Neuron (in vitro differentiated cells): ENCODE measurements around the gene RBM4B.
"Not testable (repeated sequence)": the region's sequence is repeated elsewhere in the genome, so short reads cannot be mapped to it uniquely, and the experiment has no call there.

Source experiments
- H2AFZ ChIP-seq: one replicate; pipeline ENCODE4 v1.6.1; 2013; ENCODE audit warnings: low read depth, mild to moderate bottlenecking, inconsistent platforms, low read length, moderate library complexity
- H3K27me3 ChIP-seq: one replicate; pipeline ENCODE4 v1.6.1; 2013; ENCODE audit warnings: low read length; ENCODE audit not compliant: insufficient read depth
- H3K36me3 ChIP-seq: one replicate; pipeline ENCODE4 v1.6.1; 2013; ENCODE audit warnings: low read length; ENCODE audit not compliant: insufficient read depth
- H3K4me1 ChIP-seq: one replicate; pipeline ENCODE4 v1.6.1; 2013; ENCODE audit warnings: low read length; ENCODE audit not compliant: insufficient read depth
- H3K4me3 ChIP-seq: 2 replicates; pipeline ENCODE4 v1.5.1; 2013; ENCODE audit warnings: mild to moderate bottlenecking, low read length, moderate library complexity
- H3K9me3 ChIP-seq: one replicate; pipeline ENCODE4 v1.6.1; 2013; ENCODE audit warnings: low read length

The RBM4B gene

DNA sequence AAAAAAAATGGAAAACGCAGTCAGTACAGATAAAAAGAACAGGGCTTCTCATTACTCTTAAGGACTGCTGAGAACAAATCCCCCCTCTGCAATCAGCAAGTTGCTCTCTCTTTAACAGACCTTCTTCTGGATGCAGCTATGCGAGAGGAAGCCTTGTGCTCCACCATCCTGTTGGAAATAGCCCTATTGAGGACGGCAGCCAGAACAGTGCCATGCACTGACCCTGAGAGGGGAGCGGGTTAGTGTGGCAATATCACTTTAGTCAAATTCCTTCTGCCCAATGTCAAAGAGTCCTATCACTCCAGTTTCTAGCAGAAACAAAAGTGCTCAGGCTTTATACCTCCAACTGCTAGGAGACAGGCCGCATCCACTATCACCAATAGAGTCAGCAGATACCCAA lies 6.9 kb downstream of the RBM4B start:
- Histone ChIP-seq H3K4me1 (peaks cover 13% of the 10 kb centered on the region), H3K4me3 (no peak overlapping the region), H3K27me3 (no peaks in the 10 kb centered on the region), H3K9me3 (peaks cover 2% of the 10 kb centered on the region), H3K36me3 (peaks cover 64% of the 10 kb centered on the region), H2AFZ (no peak overlapping the region)

DNA sequence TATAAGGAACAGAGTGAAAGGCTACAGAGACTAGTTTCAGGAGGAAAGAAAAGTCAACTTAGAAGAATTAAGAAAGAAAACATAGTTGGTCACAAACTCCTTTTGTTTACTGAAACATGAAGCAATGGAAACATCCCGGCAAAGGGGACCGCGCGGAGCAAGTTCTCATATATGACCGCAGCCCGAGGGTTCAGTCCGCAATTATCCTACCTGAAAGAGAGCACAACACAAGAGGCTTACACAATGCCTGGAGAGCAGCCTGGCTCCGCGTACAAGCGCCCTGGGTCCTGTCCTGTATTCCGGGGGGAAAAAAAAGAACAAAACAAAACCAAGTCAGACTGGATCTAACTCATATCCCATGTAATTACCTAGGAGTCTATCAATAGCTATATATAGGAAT lies 12.3 kb downstream of the RBM4B start:
- Histone ChIP-seq H2AFZ (no peak overlapping the region), H3K4me1 (no peaks in the 10 kb centered on the region), H3K4me3 (no peak overlapping the region), H3K9me3 (no peaks in the 10 kb centered on the region), H3K27me3 (no peaks in the 10 kb centered on the region), H3K36me3 (peaks cover 76% of the 10 kb centered on the region)

GRCh38 chr11:66663741-66664296 lies 13.9 kb downstream of the RBM4B start:
- H3K36me3 ChIP-seq, result peaks cover 77% of the 10 kb centered on the region
- no peaks in the 10 kb centered on the region for H3K9me3 ChIP-seq
- H3K4me1 ChIP-seq, result no peaks in the 10 kb centered on the region
- no peak overlapping the region for H2AFZ ChIP-seq
- no peaks in the 10 kb centered on the region for H3K27me3 ChIP-seq
- no peak overlapping the region for H3K4me3 ChIP-seq

DNA sequence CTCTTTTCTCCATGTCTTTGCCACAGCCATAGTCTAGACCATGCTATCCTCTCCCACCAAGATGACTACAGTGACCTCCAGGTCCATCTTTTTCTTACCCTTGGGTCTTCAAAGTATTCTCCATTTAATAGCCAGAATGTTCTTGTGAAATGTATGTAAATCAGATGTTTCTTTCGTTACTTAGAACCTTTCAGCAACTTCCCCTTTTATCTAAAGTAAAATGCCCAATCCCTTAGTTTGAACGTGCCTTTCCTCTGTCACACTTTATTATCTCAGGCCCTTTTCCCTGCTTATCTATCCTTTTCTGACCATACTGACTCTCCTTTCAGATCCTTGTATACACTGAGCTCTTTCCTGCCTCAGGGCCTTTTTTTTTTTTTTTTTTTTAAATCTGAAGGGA lies 17.9 kb downstream of the RBM4B start:
- H3K4me1 ChIP-seq, result no peaks in the 10 kb centered on the region
- no peaks in the 10 kb centered on the region for H3K27me3 ChIP-seq
- H3K9me3 ChIP-seq, result no peaks in the 10 kb centered on the region
- H2AFZ ChIP-seq, result no peak overlapping the region
- H3K36me3 ChIP-seq, result peaks cover 56% of the 10 kb centered on the region
- H3K4me3 ChIP-seq, result no peak overlapping the region

GRCh38 chr11:66653123-66653522 lies 24.6 kb downstream of the RBM4B start:
- Histone ChIP-seq H3K9me3 (no peaks in the 10 kb centered on the region), H2AFZ (no peak overlapping the region), H3K36me3 (peaks cover 55% of the 10 kb centered on the region), H3K27me3 (no peaks in the 10 kb centered on the region), H3K4me3 (no peak overlapping the region), H3K4me1 (no peaks in the 10 kb centered on the region)

GRCh38 chr11:66652651-66653050 lies 25.0 kb downstream of the RBM4B start:
- Histone ChIP-seq H3K27me3 (no peaks in the 10 kb centered on the region), H2AFZ (no peak overlapping the region), H3K9me3 (no peaks in the 10 kb centered on the region), H3K4me3 (no peak overlapping the region), H3K4me1 (no peaks in the 10 kb centered on the region), H3K36me3 (peaks cover 54% of the 10 kb centered on the region)

- H3K9me3 ChIP-seq, result no peaks in the 10 kb centered on the region
- H3K4me1 ChIP-seq, result no peaks in the 10 kb centered on the region
- H3K36me3 ChIP-seq, result peaks cover 64% of the 10 kb centered on the region
- H3K27me3 ChIP-seq, result no peaks in the 10 kb centered on the region
- H2AFZ ChIP-seq, result no peak overlapping the region
- no peak overlapping the region for H3K4me3 ChIP-seq
These were observed 26.7 kb downstream of the RBM4B start for GRCh38 chr11:66651016-66651415.

GRCh38 chr11:66649903-66650302 lies 27.8 kb downstream of the RBM4B start:
- Histone ChIP-seq H3K36me3 (peaks cover 71% of the 10 kb centered on the region), H3K27me3 (no peaks in the 10 kb centered on the region), H3K4me1 (no peaks in the 10 kb centered on the region), H2AFZ (no peak overlapping the region), H3K4me3 (no peak overlapping the region), H3K9me3 (no peaks in the 10 kb centered on the region)

GRCh38 chr11:66646828-66647227 lies 30.9 kb downstream of the RBM4B start:
- peaks cover 3% of the 10 kb centered on the region for H3K9me3 ChIP-seq
- H3K36me3 ChIP-seq, result peaks cover 85% of the 10 kb centered on the region
- no peak overlapping the region for H3K4me3 ChIP-seq
- no peak overlapping the region for H2AFZ ChIP-seq
- H3K4me1 ChIP-seq, result peaks cover 29% of the 10 kb centered on the region
- H3K27me3 ChIP-seq, result no peaks in the 10 kb centered on the region

DNA sequence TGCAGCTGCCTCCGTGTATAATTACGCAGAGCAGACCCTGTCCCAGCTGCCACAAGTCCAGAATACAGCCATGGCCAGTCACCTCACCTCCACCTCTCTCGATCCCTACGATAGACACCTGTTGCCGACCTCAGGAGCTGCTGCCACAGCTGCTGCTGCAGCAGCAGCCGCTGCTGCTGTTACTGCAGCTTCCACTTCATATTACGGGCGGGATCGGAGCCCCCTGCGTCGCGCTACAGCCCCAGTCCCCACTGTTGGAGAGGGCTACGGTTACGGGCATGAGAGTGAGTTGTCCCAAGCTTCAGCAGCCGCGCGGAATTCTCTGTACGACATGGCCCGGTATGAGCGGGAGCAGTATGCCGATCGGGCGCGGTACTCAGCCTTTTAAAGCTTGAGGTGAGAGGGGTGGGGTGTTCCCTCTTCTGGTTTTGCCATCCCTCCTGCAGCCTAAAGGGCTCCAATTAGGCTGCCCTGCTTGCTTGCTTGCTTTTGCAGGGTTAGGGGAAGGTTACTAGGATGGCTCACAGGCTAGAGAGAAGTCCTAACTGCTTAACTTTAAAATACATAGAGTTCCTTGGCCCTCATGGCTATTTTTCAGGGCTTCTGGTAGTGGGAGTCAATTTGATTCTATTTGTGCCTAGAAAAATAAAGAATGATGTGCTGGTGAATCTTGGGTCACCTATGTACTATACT lies 33.8 kb downstream of the RBM4B start:
- Histone ChIP-seq H2AFZ (no peak overlapping the region), H3K4me1 (peaks cover 58% of the 10 kb centered on the region), H3K9me3 (peaks cover 3% of the 10 kb centered on the region), H3K27me3 (no peaks in the 10 kb centered on the region), H3K36me3 (peaks cover 88% of the 10 kb centered on the region), H3K4me3 (peak overlapping the region; percentile 3)

DNA sequence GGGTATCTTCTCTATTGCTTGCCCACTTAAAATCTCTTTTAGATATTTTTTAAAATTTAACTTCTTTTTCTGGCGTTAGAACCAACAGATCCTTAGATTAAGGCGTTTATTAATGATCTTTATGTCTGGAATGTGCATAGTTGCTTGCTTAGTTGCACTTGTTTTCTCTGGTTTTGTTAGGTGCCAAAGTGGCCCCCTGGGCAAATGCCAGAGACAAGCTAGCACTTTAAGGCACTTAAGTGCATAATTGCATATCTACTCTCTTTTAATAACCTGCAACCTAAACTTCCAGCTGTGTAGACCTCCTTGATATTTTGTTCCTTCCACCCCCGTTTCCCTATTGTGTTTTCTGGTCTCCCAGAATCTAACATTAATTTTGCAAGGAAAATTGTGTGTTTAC lies 35.9 kb downstream of the RBM4B start:
- Histone ChIP-seq H3K27me3 (no peaks in the 10 kb centered on the region), H3K9me3 (peaks cover 3% of the 10 kb centered on the region), H3K4me3 (peak overlapping the region; percentile 94), H3K36me3 (peaks cover 72% of the 10 kb centered on the region), H2AFZ (no peak overlapping the region), H3K4me1 (peaks cover 68% of the 10 kb centered on the region)

- Histone ChIP-seq H3K4me1 (peaks cover 68% of the 10 kb centered on the region), H3K36me3 (peaks cover 53% of the 10 kb centered on the region), H3K4me3 (peak overlapping the region; percentile 94)
- not testable (repeated sequence) for H2AFZ ChIP-seq, H3K27me3 ChIP-seq, H3K9me3 ChIP-seq
These were observed 37.8 kb downstream of the RBM4B start for GRCh38 chr11:66639814-66640340.

GRCh38 chr11:66639066-66639813 lies 38.4 kb downstream of the RBM4B start:
- H3K4me1 ChIP-seq, result peaks cover 63% of the 10 kb centered on the region
- H3K36me3 ChIP-seq, result peaks cover 53% of the 10 kb centered on the region

More at GRCh38 chr11:66639066-66639813, 38.4 kb downstream of the RBM4B start:
- Histone ChIP-seq H2AFZ (no peak overlapping the region), H3K9me3 (peaks cover 3% of the 10 kb centered on the region), H3K4me3 (peak overlapping the region; percentile 94), H3K27me3 (no peaks in the 10 kb centered on the region)
